ENCODE measurements around the gene LECT2.

Gene LECT2

DNA sequence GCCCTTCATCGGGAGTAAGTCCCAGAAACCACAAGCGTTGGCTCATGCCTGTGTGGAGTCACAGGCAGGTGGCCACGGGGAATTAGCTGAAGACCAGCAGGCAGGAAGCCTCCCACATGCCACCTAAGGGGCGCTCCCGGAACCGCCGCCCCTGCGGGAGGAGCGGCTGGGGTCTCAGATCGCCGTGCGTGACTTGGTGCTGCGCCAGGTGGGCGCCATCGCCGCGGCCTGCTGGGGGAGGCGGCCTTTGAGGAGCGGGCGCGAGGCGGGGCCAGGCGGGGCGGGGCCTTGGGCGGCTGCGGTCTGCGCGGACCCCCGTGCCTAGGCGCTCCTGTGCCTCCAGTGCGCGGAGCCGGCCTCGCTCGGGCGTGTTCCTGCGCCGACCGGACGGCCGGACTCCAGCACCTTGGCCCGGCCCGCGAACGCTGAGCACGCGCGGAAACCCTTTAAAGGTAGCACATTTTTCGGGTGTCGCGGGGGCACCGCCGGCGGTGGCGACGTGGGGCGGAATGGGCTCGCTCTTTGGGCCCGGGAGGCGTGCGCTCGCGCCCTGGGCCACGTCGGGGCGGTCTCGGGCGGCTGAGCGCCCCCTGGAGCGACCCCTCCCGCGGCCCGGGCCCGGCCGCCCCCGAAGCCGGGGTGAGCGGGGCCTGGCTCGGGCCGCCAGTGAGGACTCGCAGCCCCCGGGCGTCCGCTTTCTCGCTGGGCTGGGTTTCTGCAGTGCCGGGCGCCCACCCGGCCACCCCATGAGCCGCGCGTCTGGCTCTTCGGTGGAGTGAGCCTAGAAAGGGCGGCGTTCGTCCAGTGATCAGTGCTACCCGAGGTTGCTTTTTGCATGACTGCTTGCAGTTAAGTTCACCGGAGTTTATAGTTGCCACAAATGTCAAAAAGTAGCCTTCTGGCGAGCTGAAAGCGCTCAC is 24.5 kb downstream of the LECT2 start:
- peak; percentile 51 for DNase-seq

DNA sequence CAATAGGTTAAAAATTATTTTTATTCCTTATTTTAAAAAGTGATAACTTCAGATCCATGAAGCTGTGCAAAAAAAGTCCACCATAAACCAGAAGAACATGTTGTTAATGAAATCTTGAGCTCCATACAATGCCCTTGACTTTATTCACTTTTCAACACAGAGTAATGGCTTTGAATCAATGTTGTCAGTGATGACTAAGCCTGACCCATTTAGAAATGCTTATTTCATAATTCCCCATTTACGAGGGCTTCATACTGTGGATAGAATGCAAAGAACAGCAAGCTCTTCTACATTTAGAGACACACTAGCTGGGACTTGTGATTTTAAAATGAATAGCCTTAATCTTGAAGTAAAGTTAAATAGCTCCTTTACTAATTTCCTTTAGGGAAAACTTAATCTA is 33.4 kb downstream of the LECT2 start:
- DNase-seq, result no peak

DNA sequence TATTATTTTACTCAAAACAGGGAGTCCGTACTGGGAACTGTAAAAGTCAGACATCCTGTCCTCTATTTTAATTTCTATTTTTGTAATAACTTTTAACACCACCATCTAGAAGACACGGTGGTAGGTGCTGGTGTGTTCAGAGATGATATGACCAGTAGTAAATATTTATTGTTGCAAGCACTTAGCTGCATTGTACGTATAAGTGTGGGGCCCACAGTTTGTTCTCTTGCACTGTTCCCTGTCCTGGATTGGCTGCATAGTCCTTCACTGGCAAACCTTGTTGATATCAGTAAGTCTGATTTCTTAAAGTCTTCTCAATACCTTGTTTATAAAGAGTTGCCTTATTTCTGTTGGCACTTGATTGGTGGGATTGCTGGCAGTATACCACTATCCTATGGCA is 34.6 kb downstream of the LECT2 start:
- DNase-seq, result no peak

DNA sequence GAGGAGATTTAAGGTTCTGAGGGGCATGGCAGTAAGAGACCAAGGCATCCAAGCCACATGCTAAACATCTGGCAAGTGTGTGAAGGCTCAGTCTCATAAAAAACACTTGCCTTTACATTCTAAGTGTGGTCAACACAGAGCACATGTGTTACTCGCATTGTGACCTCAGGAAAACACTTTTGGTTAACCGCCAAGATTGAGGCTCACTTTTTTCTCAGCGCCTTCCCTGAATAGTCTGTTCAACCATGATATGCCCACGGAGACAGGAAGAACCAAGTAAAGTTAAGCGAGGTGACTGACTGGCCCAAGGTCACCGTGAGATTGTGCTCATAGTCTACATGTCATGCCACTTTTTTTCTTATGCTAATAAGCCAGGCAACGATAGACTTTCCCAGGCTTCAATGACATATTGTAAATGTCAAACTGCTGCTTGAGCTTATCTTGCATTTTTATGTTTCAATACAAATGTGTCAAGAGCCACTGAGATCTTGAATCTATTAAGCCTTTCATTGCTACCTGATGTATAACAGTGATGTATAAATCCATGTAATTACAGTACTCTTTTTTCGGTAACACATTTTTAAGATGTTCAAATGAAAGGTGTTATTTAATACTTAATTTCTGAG is 38.0 kb downstream of the LECT2 start:
- DNase-seq, result no peak

DNA sequence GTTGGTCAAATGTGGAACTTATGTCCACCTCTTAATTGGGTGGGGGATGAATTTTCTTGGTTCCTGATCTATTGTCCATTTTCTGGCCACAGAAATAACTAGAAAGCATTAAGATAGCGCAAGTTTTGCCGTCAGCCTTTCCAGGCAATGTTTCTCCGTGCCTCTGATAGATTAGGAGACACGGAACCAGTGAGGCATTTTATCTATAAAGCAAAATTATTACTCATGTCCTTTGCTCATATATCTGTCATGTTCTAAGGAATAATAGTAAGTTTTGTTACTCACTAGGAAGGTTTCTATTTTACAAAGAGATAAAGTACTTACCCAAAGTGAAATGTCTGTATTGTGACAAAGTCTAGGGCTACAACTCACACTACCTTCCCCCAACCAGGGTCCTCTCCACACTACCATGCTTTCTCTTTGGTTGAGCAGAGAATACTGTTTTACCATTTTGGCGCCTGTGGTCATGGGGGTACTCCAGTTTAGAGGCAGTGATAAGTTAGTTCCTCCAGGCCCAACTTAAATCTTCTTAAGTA is 39.2 kb downstream of the LECT2 start:
- no peak for DNase-seq

DNA sequence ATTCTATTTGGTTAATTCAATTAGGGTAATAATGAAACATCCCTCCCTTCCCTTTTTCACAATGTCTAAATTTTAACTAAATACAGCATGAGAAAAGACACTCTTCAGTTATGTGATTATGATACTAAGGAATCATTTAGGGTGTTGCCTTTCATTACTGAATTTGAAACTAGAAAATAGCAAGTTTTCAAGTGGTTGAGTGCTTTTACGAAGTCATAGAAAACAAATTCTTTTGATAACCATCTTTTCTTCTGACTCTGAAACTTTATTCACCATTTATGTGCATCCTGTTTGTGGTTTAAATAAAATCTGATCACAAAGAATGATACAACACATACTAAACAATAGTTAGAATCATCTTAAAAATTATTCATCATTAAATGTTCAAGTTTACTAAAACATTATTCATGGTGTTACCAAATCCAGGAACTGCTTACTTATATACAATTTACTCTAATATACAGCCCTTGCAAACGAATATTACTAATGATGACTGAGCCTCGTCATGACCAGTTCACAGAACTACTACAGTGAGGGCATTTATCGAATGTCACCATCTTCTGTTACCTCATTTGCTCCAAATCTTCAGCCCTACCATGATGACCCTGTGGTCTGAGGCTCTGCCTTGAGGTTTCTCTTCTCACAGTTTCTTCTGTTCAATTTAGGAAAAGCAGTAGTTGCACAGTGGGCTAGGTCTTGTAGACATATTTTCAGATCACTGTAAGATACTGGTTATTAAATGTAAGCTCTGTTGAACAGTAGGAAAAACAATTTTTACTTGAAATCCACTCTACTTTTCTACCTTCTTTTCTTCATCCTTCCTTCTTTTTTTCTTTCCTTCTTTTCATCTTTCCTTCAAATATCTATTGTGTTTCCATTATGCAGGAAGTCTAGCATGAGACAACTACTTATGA is 40.8 kb downstream of the LECT2 start:
- no peak for DNase-seq

DNA sequence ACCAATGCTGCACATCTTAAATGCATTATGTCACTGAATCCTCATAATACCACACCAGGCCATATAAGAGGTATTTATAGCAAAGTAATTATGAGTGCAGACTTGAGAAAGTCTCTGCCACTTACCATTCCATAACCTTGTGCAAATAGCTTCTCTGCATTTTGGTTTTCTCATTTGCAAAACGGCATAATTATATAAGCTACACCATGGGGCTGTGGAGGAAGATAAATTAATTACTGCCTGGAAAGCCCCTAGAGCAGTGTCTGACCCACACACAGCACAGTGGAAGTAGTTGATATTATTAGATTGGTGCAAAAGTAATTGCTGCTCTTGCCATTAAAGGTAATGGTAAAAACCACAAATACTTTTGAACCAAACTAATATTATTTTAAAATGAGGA is 49.6 kb downstream of the LECT2 start:
- DNase-seq, result no peak

DNA sequence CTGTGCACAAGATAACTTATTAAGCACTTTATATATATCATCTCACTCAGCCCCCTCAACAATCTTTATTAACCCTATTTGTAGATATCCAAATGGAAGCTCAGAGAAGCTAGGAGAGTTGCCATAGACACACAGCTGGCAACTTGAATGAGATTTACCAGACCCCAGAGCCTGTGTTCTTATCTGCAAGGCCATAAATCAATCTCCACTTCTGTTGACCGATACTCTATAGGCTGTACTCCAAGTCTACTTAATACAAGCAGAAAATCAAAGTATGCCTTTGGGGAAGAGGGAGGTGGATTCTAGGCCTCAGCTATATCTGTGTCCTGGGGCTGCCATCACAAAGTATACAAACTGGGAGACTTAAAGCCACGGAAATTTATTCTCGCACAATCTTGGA is 53.1 kb downstream of the LECT2 start:
- DNase-seq, result no peak

DNA sequence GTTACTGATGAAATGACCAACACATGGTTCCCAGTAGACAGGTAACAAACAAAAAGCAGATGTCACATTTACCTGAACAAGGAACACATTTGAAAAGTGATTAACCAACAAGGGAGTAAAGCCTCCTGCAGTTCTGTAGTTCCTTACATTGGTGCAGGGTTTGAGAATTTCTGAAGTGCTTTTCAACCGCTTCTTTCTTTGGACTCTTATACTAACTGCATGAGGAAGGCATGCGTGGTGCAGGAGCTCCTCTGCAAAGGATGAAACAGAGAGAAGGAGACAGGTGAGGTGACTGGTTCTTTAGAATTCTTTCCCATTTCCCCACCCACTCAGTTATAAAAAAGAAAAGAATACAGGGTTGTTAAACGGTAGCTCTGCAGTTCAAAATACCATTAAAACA is 54.5 kb downstream of the LECT2 start:
- DNase-seq, result no peak

DNA sequence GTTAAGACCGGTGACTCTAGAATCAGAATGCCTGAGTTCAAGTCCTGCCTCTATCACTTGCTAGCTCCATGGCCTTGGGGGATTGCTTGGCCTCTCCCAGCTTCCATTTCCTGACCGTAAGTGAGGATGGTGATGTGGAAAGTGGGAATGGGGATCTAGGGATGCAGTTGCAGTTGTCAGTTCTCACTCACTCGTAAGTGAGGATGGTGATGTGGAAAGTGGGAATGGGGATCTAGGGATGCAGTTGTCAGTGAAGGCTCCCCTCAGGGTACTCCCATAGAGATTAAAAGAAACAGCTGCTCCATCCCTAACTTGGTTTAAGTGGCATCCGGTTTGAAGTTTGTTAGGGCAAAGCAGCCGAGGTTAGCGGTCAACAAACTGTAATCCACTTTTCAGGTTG is 56.1 kb downstream of the LECT2 start:
- DNase-seq, result no peak

All from NCI-H2171 (cell line).